Stomach (tissue), 9 donors: ENCODE results near the gene COL6A3. TPM values are rescaled to one million over a fixed set of nuclear protein-coding genes. Genes with fewer than 3 reads are reported as not detected.

Experiments used
- DNase-seq, 2 donors: peaks; one replicate each; pipeline versions ENCODE4 v3.0.0 to v3.0.0-alpha.2; 2013 to 2019
- H3K27ac ChIP-seq, 5 donors: fragments of 200-600 bp in 4 of 5; sonication (generic) in 4 of 5; one replicate each; pipeline ENCODE4 v1.5.1; 2013 to 2019; ENCODE audit warnings: mild to moderate bottlenecking in 1 of 5, moderate library complexity in 1 of 5
- H3K27me3 ChIP-seq, 3 donors: fragments of 200-600 bp; sonication (generic); one replicate each; pipeline ENCODE4 v1.5.1; 2017 to 2019; ENCODE audit warnings: mixed run types in 1 of 3
- H3K36me3 ChIP-seq, 4 donors: fragments of 200-600 bp; sonication (generic); 1 replicate in 3 of 4; 2 replicates in 1 of 4; pipeline ENCODE4 v1.5.1; 2016 to 2019
- H3K4me1 ChIP-seq, 4 donors: fragments of 200-600 bp; sonication (generic); one replicate each; pipeline ENCODE4 v1.5.1; 2016 to 2019
- H3K4me3 ChIP-seq, 4 donors: fragments of 200-600 bp; sonication (generic) in 3 of 4; one replicate each; pipeline ENCODE4 v1.5.1; 2016 to 2019; ENCODE audit warnings: mild to moderate bottlenecking in 1 of 4
- H3K9me3 ChIP-seq, 4 donors: fragments of 200-600 bp; sonication (generic); one replicate each; pipeline ENCODE4 v1.5.1; 2016 to 2019
- CTCF ChIP-seq, 7 experiments: fragments of 450-650 bp in 4 of 7; fragments of 200-600 bp in 3 of 7; sonication (generic) in 3 of 7; IDR thresholded peaks; one replicate each; pipeline ENCODE4 v1.5.1; 2016 to 2019; ENCODE audit warnings: antibody characterized with exemption in 7 of 7, control low read depth in 2 of 7, mild to moderate bottlenecking in 1 of 7
- EP300 ChIP-seq: sonication (generic); formaldehyde crosslinking; IDR thresholded peaks from one replicate; pipeline ENCODE4 v1.6.1; 2017; ENCODE audit warnings: antibody characterized with exemption
- POLR2A ChIP-seq, 4 donors: fragments of 450-650 bp; IDR thresholded peaks; one replicate each; pipeline ENCODE4 v1.6.1; 2016; ENCODE audit warnings: antibody characterized with exemption in 4 of 4, control low read depth in 2 of 4, mild to moderate bottlenecking in 1 of 4, moderate library complexity in 1 of 4
- POLR2AphosphoS5 ChIP-seq, 3 donors: sonication (generic); formaldehyde crosslinking; IDR thresholded peaks; one replicate each; pipeline ENCODE4 v1.6.1; 2016; ENCODE audit warnings: antibody characterized with exemption in 3 of 3
- WGBS, 5 donors: extraction: QIAGEN DNeasy Blood & Tissue Kit in 3 of 5; methylation state at CpG; one replicate each; pipeline versions ENCODE4 v1.1.5 to v1.1.7; 2013 to 2018; 5-methylcytosine and 5-hydroxymethylcytosine counted together
- intact Hi-C: fragments of 100-400 bp; cut with DNase I; formaldehyde crosslinking; loops from one replicate; pipeline ENCODE4 v1.15.1; 2023; ENCODE audit warnings: low total_unique reads
- polyA plus RNA-seq, 3 donors: library from polyadenylated mRNA; stranded (reverse); fragments of 200-250 nt; gene quantifications; one replicate each; pipeline ENCODE4 v1.2.3, GENCODE V29; 2013
- total RNA-seq, 5 donors: library from RNA; depleted of rRNA; stranded (reverse); fragments of >200 nt; gene quantifications; one replicate each; pipeline versions ENCODE4 v1.1.0 to v1.2.3, GENCODE V29; 2014 to 2016
- donor health status: healthy with polysubstance abuse.
- donor health status: Bipolar disorder and iron deficiency.
- donor health status: healthy.

COL6A3 gene
- total and polyA plus RNA-seq, 8 donors = 9.3 to 411 (median 105) TPM

- no peak for TF ChIP-seq POLR2AphosphoS5 (IDR thresholded peaks at IDR 0.05)
- no peak for TF ChIP-seq POLR2A (IDR thresholded peaks at IDR 0.05)
- no peak for TF ChIP-seq CTCF (IDR thresholded peaks at IDR 0.05)
- 91 to 96% (median 95%) methylated on average over 4 to 19 of the region's 19 CpGs for WGBS, 5 donors
- no peaks in the 10 kb centered on the region for H3K9me3 ChIP-seq
- no peak overlapping the region for H3K27ac ChIP-seq
- peaks cover 0 to 19% (median 8%) of the 10 kb centered on the region in 4 donors for H3K4me1 ChIP-seq
- intact Hi-C loops = no loop called here
- peaks cover 5 to 89% (median 63%) of the 10 kb centered on the region in 4 donors for H3K36me3 ChIP-seq
- peaks cover 0 to 1% (median 0%) of the 10 kb centered on the region in 3 donors for H3K27me3 ChIP-seq
- no peak overlapping the region for H3K4me3 ChIP-seq
- no peak for DNase-seq
Observed at GRCh38 chr2:237365671-237366070, 48.3 kb downstream of the COL6A3 start.

- Histone ChIP-seq H3K27ac (no peak overlapping the region), H3K4me1 (peaks cover 0 to 29% (median 13%) of the 10 kb centered on the region in 4 donors), H3K4me3 (no peak overlapping the region), H3K36me3 (peaks cover 5 to 95% (median 69%) of the 10 kb centered on the region in 4 donors), H3K9me3 (no peaks in the 10 kb centered on the region), H3K27me3 (peaks cover 0 to 8% (median 0%) of the 10 kb centered on the region in 3 donors)
- intact Hi-C loops = no loop called here
- no peak for TF ChIP-seq POLR2AphosphoS5 (IDR thresholded peaks at IDR 0.05)
- TF ChIP-seq POLR2A (IDR thresholded peaks at IDR 0.05) = no peak
- no peak for TF ChIP-seq CTCF (IDR thresholded peaks at IDR 0.05)
- no peak for TF ChIP-seq EP300
- WGBS, 5 donors = 84 to 97% (median 93%) methylated on average over 7 of the region's 7 CpGs
- no peak for DNase-seq
Observed at GRCh38 chr2:237364655-237365054, 49.3 kb downstream of the COL6A3 start.

GRCh38 chr2:237361194-237362004 lies 52.6 kb downstream of the COL6A3 start:
- peaks cover 0 to 41% (median 18%) of the 10 kb centered on the region in 4 donors for H3K4me1 ChIP-seq
- H3K36me3 ChIP-seq = peaks cover 5 to 97% (median 69%) of the 10 kb centered on the region in 4 donors
- peak overlapping the region in 3 of 5 donors; percentile 35 to 66 (median 53) for H3K27ac ChIP-seq
- peak in 1 of 2 donors; percentile 67 for DNase-seq
- intact Hi-C loops = no loop called here
- no peak overlapping the region for H3K4me3 ChIP-seq
- WGBS, 5 donors = 76 to 89% (median 88%) methylated on average over 22 of the region's 22 CpGs
- TF ChIP-seq POLR2AphosphoS5 (IDR thresholded peaks at IDR 0.05) (peak in 1 of 3 donors; percentile 12), POLR2A (IDR thresholded peaks at IDR 0.05) (no peak)
- no peaks in the 10 kb centered on the region for H3K9me3 ChIP-seq
- H3K27me3 ChIP-seq = peaks cover 0 to 17% (median 0%) of the 10 kb centered on the region in 3 donors

GRCh38 chr2:237359894-237360780 lies 53.8 kb downstream of the COL6A3 start:
- DNase-seq = no peak
- Histone ChIP-seq H3K4me1 (peaks cover 0 to 46% (median 18%) of the 10 kb centered on the region in 4 donors), H3K36me3 (peaks cover 5 to 85% (median 60%) of the 10 kb centered on the region in 4 donors), H3K27ac (peak overlapping the region in 4 of 5 donors; percentile 35 to 66 (median 53)), H3K4me3 (no peak overlapping the region), H3K9me3 (no peaks in the 10 kb centered on the region), H3K27me3 (peaks cover 0 to 17% (median 0%) of the 10 kb centered on the region in 3 donors)
- TF ChIP-seq POLR2A (IDR thresholded peaks at IDR 0.05) (no peak), EP300 (no peak), CTCF (IDR thresholded peaks at IDR 0.05) (no peak), POLR2AphosphoS5 (IDR thresholded peaks at IDR 0.05) (no peak)
- intact Hi-C loops = no loop called here
- WGBS, 5 donors = 60 to 82% (median 70%) methylated on average over 14 to 23 of the region's 23 CpGs
